GM12864 (cell line): ENCODE data around the gene WDPCP.
"Not testable (repeated sequence)": the region's sequence is repeated elsewhere in the genome, so short reads cannot be mapped to it uniquely, and the experiment has no call there.

Source experiments
- DNase-seq: peaks from one replicate; pipeline ENCODE4 v3.0.0-alpha.2; 2011; ENCODE audit warnings: low read depth
- H3K4me3 ChIP-seq: 2 replicates; pipeline ENCODE4 v1.5.1; 2011; ENCODE audit warnings: mild to moderate bottlenecking, low read depth, low read length, control low read depth
- TF ChIP-seq, protein P1 (sequence below): IDR thresholded peaks from 2 replicates; pipeline ENCODE4 v1.5.1; 2011; ENCODE audit warnings: low read depth, mild to moderate bottlenecking, moderate library complexity, low read length, control low read depth, inconsistent platforms; ENCODE audit errors: missing control alignments

Gene WDPCP

DNA sequence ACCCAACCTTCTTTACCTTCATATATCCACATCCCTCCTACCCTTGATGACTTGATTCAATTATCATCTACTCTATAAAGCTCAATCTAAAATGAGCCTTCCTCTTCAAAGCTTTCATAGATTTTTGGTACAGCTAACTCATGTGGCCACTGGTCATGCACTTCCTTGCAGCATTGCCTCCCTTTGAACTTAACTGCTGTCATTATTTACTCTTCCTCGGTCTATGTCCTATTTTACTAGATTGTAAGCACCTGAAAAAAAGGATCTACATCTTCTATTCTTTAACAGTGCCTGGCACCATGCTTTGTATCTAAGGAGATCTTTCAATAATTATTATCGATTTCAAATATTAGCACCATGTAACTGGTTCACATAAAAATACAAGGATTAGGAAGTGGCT is 31.1 kb upstream of the WDPCP start:
- TF ChIP-seq, protein P1, sequence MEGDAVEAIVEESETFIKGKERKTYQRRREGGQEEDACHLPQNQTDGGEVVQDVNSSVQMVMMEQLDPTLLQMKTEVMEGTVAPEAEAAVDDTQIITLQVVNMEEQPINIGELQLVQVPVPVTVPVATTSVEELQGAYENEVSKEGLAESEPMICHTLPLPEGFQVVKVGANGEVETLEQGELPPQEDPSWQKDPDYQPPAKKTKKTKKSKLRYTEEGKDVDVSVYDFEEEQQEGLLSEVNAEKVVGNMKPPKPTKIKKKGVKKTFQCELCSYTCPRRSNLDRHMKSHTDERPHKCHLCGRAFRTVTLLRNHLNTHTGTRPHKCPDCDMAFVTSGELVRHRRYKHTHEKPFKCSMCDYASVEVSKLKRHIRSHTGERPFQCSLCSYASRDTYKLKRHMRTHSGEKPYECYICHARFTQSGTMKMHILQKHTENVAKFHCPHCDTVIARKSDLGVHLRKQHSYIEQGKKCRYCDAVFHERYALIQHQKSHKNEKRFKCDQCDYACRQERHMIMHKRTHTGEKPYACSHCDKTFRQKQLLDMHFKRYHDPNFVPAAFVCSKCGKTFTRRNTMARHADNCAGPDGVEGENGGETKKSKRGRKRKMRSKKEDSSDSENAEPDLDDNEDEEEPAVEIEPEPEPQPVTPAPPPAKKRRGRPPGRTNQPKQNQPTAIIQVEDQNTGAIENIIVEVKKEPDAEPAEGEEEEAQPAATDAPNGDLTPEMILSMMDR = no peak
- H3K4me3 ChIP-seq = no peak overlapping the region
- no peak for DNase-seq

DNA sequence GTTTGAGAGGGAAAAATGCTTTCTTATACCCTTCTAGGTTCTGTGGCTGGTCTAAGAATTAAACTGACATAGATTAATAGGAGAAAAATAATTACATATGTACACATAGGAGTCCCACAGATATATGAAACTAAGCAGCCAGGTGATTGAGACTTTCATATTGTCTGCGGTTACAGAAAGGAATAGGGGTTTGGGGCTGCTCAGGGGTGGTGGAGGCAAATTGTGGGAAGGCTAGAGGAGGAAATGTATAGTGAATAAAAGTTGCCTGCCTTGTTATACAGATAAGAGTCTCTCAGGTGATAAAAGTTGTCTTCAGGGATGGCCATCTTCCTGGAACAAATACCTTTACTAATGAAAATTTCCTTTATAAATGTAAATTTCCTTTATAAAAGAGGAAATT is 29.1 kb upstream of the WDPCP start:
- DNase-seq = no peak
- H3K4me3 ChIP-seq = no peak overlapping the region
- TF ChIP-seq, protein P1 = no peak

DNA sequence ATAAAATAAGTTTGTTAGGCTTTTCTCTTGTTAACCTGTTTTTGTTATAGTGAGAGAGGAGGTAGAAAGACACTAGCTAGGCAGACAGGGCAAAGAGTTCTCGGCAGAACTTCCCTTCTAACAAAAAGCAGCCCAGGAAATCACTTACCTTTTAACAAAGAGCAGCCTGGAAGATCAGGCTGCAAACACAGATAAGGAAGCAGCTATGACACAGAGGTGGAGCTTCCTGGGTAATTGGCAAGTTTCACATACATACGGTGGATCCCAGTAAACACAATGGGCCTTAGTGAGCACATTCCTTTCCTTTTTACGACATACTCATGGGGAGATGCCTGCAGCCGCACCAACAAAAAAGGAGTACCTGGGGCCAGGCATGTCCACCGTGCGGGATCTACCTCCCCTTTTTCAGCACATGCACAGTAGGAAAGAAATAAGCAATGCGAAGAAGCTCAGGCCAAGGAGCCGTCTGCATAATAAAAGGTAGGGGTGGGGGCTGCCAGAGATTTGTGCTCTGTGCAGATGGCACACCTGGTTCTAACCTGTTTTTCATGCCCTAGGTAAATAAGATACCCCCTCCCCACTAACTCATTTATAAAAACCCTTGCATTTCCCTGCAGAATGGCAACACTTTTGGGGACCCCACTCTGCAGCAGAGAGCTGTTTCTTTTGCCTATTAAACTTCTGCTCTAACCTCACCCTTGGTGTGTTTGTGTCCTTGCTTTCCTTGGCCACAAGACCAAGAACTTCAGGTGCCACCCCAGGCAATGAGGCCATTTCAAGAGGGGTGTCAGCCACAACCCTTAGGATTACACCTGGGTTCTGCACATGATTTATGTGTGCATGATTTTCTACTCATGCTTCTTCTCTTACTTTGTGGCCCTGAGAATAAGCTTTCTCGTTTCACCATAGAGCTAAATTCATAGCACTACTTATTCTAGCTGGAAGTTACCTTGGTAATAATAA is 27.0 kb upstream of the WDPCP start:
- no peak overlapping the region for H3K4me3 ChIP-seq
- no peak for DNase-seq
- TF ChIP-seq, protein P1 = no peak

DNA sequence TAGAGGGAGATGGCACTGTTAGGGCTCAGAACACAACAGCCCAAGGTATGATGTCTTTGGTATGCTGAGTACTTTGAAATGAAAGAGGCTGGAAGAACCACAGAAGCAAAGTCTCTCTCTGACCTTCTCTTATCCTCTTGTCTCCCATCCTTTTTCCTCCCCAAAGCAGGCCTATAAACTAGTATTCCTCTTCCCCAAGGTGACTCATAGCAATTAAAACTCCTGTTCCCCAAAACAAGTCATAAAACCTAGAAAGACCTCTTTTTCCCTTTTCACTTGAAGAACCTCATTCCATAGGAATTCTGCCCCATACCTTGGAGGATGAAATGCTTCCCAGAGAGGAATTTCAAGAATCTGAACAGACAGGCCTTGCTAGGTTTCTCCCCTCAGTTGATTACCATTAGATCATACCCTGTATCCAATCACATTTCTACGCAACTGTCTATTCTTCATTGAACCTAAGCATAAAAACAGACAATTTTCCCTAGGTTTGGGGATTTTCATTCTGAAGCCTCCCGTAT is 26.2 kb upstream of the WDPCP start:
- TF ChIP-seq, protein P1 = no peak
- H3K4me3 ChIP-seq = no peak overlapping the region
- DNase-seq = no peak

DNA sequence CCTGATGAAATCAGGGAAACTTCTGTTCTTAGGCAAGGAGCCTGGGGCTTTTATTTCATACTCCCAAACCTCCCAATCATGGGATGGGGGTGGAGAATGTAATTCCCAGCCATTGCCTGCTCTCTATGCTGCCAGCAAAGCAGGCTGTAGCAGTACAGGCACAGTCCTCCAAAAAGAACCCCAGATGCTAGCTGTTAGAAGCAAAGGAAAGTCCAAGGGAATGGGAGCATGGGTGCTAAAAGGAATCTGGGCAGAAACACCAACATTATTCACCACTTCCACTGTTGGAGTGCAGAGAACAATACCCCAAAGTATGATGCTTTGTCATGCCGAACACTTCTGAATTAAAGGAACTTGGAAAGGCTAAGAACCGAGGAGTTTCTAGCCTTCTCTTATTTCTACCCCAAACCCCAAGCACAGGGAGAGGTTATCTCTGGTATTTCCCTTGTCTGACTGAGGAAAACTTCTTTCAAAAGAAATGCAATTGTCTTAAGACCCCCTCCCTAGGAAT is 25.2 kb upstream of the WDPCP start:
- no peak for DNase-seq
- TF ChIP-seq, protein P1 = no peak
- no peak overlapping the region for H3K4me3 ChIP-seq

DNA sequence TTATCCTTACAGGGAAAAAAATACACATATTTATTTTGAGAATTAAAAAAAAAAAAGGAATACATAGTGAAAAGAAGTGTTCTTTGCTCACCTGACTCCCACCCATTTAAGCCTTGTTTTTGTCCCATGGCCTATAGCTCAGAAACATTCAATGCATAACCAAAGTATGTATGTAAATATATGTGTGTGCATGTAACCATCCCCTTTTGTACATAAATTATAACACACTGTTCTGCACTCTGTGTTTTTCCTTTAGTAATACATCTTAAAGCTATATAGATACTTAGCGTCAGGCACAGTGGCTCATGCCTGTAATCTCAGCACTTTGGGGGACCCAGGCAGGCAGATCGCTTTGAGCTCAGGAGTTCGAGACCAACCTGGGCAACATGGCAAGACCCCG is 22.2 kb upstream of the WDPCP start:
- no peak overlapping the region for H3K4me3 ChIP-seq
- TF ChIP-seq, protein P1 = no peak

DNA sequence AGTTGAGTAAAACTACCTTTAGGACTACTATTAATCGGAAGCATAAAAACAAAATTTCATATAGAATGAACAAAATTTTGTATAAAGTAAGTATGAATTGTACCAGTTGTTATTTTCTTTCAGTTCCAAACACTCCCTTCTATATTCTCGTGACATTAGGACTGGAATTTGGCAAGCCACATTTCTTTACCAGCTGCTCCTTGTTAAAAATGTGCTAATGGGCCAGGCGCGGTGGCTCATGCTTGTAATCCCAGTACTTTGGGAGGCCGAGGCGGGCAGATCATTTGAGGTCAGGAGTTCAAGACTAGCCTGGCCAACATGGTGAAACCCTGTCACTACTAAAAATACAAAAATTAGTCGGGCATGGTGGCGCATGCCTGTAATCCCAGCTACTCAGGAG is 20.6 kb upstream of the WDPCP start:
- DNase-seq, H3K4me3 ChIP-seq: not testable (repeated sequence)

More for the DNA sequence above, 22.2 kb upstream of the WDPCP start:
- no peak for DNase-seq
